OCI-LY7 (cell line): Measurements from ENCODE around the gene BICC1. TPM values are rescaled to one million over a fixed set of nuclear protein-coding genes. Genes with fewer than 3 reads are reported as not detected.

Experiments
- BruUV-seq: library from RNA; stranded (reverse); fragments of 400-500 nt; replicated peaks from 2 replicates; lab custom pipeline; 2021; lab: Mats Ljungman, UMichigan
- CTCF ChIA-PET: fragments of 300-600 bp; sonication (Branson Sonifier 250); formaldehyde crosslinking; loops from one replicate; lab custom pipeline; 2022; ENCODE audit warnings: antibody characterized with exemption; ENCODE audit not compliant: unreplicated experiment; lab: Charles Lee
- POLR2A ChIA-PET: fragments of 300-600 bp; sonication (Branson Sonifier 250); formaldehyde crosslinking; loops from one replicate; lab custom pipeline; 2022; ENCODE audit warnings: antibody characterized with exemption; lab: Charles Lee
- DNase-seq: peaks from one replicate; pipeline ENCODE4 v3.0.0-alpha.2; 2015; ENCODE audit warnings: low spot score
- H2AFZ ChIP-seq: fragments of 200-600 bp; sonication (generic), shearing (Covaris generic); 2 replicates; pipeline ENCODE4 v1.6.1; 2014; ENCODE audit warnings: mild to moderate bottlenecking, antibody characterized with exemption, low read length, moderate library complexity
- H3K27ac ChIP-seq: fragments of 200-600 bp; sonication (generic); 2 replicates; pipeline ENCODE4 v1.5.1; 2014; ENCODE audit warnings: mixed run types, low read depth, mild to moderate bottlenecking, moderate library complexity, low read length, inconsistent platforms; ENCODE audit not compliant: poor library complexity, severe bottlenecking
- H3K36me3 ChIP-seq: fragments of 200-600 bp; sonication (generic); 2 replicates; pipeline ENCODE4 v1.6.1; 2014; ENCODE audit warnings: mild to moderate bottlenecking, antibody characterized with exemption, low read length, moderate library complexity, mixed read lengths; ENCODE audit not compliant: insufficient read depth
- H3K4me1 ChIP-seq: fragments of 200-600 bp; sonication (generic); 2 replicates; pipeline ENCODE4 v1.5.1; 2014; ENCODE audit warnings: mild to moderate bottlenecking, low read length; ENCODE audit not compliant: insufficient read depth, poor library complexity, severe bottlenecking
- H3K4me2 ChIP-seq: fragments of 200-600 bp; sonication (generic); 2 replicates; pipeline ENCODE4 v1.6.1; 2014; ENCODE audit warnings: mild to moderate bottlenecking, low read length
- H3K4me3 ChIP-seq: fragments of 200-600 bp; sonication (generic); 2 replicates; pipeline ENCODE4 v1.5.1; 2014; ENCODE audit warnings: mild to moderate bottlenecking, low read depth, low read length; ENCODE audit not compliant: poor library complexity, severe bottlenecking
- H3K79me2 ChIP-seq: fragments of 200-600 bp; sonication (generic); 2 replicates; pipeline ENCODE4 v1.6.1; 2016; ENCODE audit warnings: low read depth, mild to moderate bottlenecking, low read length, moderate library complexity, mixed read lengths; ENCODE audit not compliant: insufficient read depth
- H3K9me2 ChIP-seq: fragments of 200-600 bp; sonication (generic); 2 replicates; pipeline ENCODE4 v1.6.1; 2016; ENCODE audit warnings: mild to moderate bottlenecking, low read length, mixed read lengths; ENCODE audit not compliant: insufficient read depth
- H3K9me3 ChIP-seq: fragments of 200-600 bp; sonication (generic); 2 replicates; pipeline ENCODE4 v1.6.1; 2014; ENCODE audit warnings: mild to moderate bottlenecking, mixed run types, low read length, mixed read lengths
- H4K20me1 ChIP-seq: fragments of 200-600 bp; sonication (generic); 2 replicates; pipeline ENCODE4 v1.6.1; 2014; ENCODE audit warnings: mild to moderate bottlenecking, antibody characterized with exemption, low read length, moderate library complexity, mixed read lengths; ENCODE audit not compliant: insufficient read depth
- EZH2phosphoT487 ChIP-seq: fragments of 200-600 bp; sonication (generic); IDR thresholded peaks from 2 replicates; pipeline ENCODE4 v1.6.1; 2018; ENCODE audit warnings: low read depth, borderline replicate concordance, mild to moderate bottlenecking, mixed run types, antibody characterized with exemption, low read length, moderate library complexity, mixed read lengths
- intact Hi-C: fragments of 100-400 bp; cut with micrococcal nuclease; formaldehyde crosslinking; loops from one replicate; pipeline ENCODE4 v1.10.0; 2022; ENCODE audit not compliant: unreplicated experiment
- total RNA-seq, 2 experiments: library from RNA; depleted of rRNA in 1 of 2; stranded (reverse); fragments of >200 nt in 1 of 2; shearing (Covaris generic) in 1 of 2; gene quantifications; 2 replicates each; pipeline ENCODE4 v1.2.3, GENCODE V29; 2014 to 2022
- TF ChIP-seq, protein P1 (sequence below): fragments of 200-600 bp; sonication (generic); conservative IDR thresholded peaks from 2 replicates; pipeline ENCODE4 v1.5.1; 2014; ENCODE audit warnings: mild to moderate bottlenecking, antibody characterized with exemption, low read length, moderate library complexity, mixed read lengths

Gene BICC1
- total RNA-seq, 2 experiments from 2014 or later, result not detected

GRCh38 chr10:58700591-58700990 lies 187.9 kb downstream of the BICC1 start:
- H3K79me2 ChIP-seq, result no peaks in the 10 kb centered on the region
- intact Hi-C loops, result no loop called here
- no peak overlapping the region for H3K27ac ChIP-seq
- no peak overlapping the region for H3K4me3 ChIP-seq
- H3K9me3 ChIP-seq, result no peaks in the 10 kb centered on the region
- CTCF ChIA-PET, result no interaction called here
- H3K9me2 ChIP-seq, result no peaks in the 10 kb centered on the region
- H2AFZ ChIP-seq, result no peak overlapping the region
- TF ChIP-seq EZH2phosphoT487, result no peak
- TF ChIP-seq, protein P1, sequence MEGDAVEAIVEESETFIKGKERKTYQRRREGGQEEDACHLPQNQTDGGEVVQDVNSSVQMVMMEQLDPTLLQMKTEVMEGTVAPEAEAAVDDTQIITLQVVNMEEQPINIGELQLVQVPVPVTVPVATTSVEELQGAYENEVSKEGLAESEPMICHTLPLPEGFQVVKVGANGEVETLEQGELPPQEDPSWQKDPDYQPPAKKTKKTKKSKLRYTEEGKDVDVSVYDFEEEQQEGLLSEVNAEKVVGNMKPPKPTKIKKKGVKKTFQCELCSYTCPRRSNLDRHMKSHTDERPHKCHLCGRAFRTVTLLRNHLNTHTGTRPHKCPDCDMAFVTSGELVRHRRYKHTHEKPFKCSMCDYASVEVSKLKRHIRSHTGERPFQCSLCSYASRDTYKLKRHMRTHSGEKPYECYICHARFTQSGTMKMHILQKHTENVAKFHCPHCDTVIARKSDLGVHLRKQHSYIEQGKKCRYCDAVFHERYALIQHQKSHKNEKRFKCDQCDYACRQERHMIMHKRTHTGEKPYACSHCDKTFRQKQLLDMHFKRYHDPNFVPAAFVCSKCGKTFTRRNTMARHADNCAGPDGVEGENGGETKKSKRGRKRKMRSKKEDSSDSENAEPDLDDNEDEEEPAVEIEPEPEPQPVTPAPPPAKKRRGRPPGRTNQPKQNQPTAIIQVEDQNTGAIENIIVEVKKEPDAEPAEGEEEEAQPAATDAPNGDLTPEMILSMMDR, result no peak
- no peak for DNase-seq
- no peaks in the 10 kb centered on the region for H4K20me1 ChIP-seq
- H3K36me3 ChIP-seq, result no peaks in the 10 kb centered on the region
- no peaks in the 10 kb centered on the region for H3K4me1 ChIP-seq
- POLR2A ChIA-PET, result interaction anchor here (0.7 kb wide), 1 partner anchor 118 kb away, joined by 3 read pairs; no protein-coding TSS in a partner anchor
- BruUV-seq, result no TSS peak
- no peak overlapping the region for H3K4me2 ChIP-seq

GRCh38 chr10:58701405-58702135 lies 188.9 kb downstream of the BICC1 start:
- CTCF ChIA-PET, result no interaction called here
- H3K27ac ChIP-seq, result no peak overlapping the region
- H3K79me2 ChIP-seq, result no peaks in the 10 kb centered on the region
- H3K9me3 ChIP-seq, result no peaks in the 10 kb centered on the region
- TF ChIP-seq EZH2phosphoT487, result no peak
- TF ChIP-seq, protein P1, result no peak
- H3K9me2 ChIP-seq, result no peaks in the 10 kb centered on the region
- DNase-seq, result no peak
- POLR2A ChIA-PET, result no interaction called here
- H3K4me2 ChIP-seq, result no peak overlapping the region
- no TSS peak for BruUV-seq
- no peaks in the 10 kb centered on the region for H4K20me1 ChIP-seq
- no peak overlapping the region for H3K4me3 ChIP-seq
- intact Hi-C loops, result no loop called here
- H3K4me1 ChIP-seq, result no peaks in the 10 kb centered on the region
- no peaks in the 10 kb centered on the region for H3K36me3 ChIP-seq
- no peak overlapping the region for H2AFZ ChIP-seq

DNA sequence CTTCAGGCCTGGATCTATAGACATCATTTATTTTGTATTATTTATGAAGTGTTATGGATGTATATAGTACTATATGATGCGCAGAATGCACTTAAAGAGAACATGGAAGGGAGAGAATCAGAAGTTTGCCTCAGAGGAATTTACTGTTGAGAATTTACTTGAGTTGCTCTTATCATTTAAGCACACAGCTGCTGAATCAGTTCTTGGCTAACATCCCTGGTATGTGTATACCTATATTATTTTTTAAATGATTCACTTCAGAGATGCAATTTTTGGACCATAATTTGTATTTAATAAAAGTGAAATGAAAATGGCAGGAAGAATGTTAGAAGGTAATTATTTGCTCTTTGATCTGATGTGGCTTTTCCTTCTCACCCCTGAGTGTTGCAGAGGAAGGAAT lies 191.6 kb downstream of the BICC1 start:
- TF ChIP-seq, protein P1, result no peak
- no peak for TF ChIP-seq EZH2phosphoT487
- Histone ChIP-seq H3K9me2 (no peaks in the 10 kb centered on the region), H2AFZ (no peak overlapping the region), H3K4me3 (no peak overlapping the region), H3K36me3 (no peaks in the 10 kb centered on the region), H3K9me3 (no peaks in the 10 kb centered on the region), H3K4me2 (no peak overlapping the region), H4K20me1 (no peaks in the 10 kb centered on the region), H3K27ac (no peak overlapping the region), H3K4me1 (no peaks in the 10 kb centered on the region), H3K79me2 (no peaks in the 10 kb centered on the region)
- no peak for DNase-seq
- ChIA-PET POLR2A (interaction anchor here (0.6 kb wide), 1 partner anchor 79 kb away, joined by 3 read pairs; no protein-coding TSS in a partner anchor), CTCF (no interaction called here)
- intact Hi-C loops, result no loop called here
- no TSS peak for BruUV-seq
